Endothelial cell of umbilical vein (primary cell): ENCODE measurements around the gene DNAJC27. TPM values are rescaled to one million over a fixed set of nuclear protein-coding genes. Genes with fewer than 3 reads are reported as not detected.

ENCODE experiments used
- BruUV-seq: library from RNA; stranded (reverse); fragments of 400-500 nt; replicated peaks from 2 replicates; lab custom pipeline; 2021; lab: Mats Ljungman, UMichigan
- CTCF ChIA-PET: fragments of 300-600, 350-600 bp; sonication (Branson Sonifier 250); formaldehyde crosslinking; loops from one replicate; lab custom pipeline; 2021; ENCODE audit warnings: antibody characterized with exemption, inconsistent platforms; lab: Charles Lee
- POLR2A ChIA-PET: fragments of 300-600, 350-600 bp; sonication (Branson Sonifier 250); formaldehyde crosslinking; loops from one replicate; lab custom pipeline; 2021; ENCODE audit warnings: antibody characterized with exemption, inconsistent platforms; lab: Charles Lee
- DNase-seq: peaks from one replicate; pipeline ENCODE4 v3.0.0-alpha.2; 2011; ENCODE audit warnings: low read depth, low spot score
- FAIRE-seq: peaks from 2 replicates; lab custom pipeline; 2011; peaks lifted over from hg19 to GRCh38; lab: Jason Lieb, UNC
- H2AFZ ChIP-seq: 2 replicates; pipeline ENCODE4 v1.6.0; 2012; ENCODE audit warnings: low read depth, low read length, control low read depth, inconsistent platforms
- H3K27ac ChIP-seq: 2 replicates; pipeline ENCODE4 v1.5.1; 2011; ENCODE audit warnings: low read depth, mild to moderate bottlenecking, control low read depth, low read length, moderate library complexity; ENCODE audit not compliant: insufficient read depth
- H3K27me3 ChIP-seq, 2 experiments: 2 replicates each; pipeline versions ENCODE4 v1.6.0 to v1.6.1; 2011; ENCODE audit warnings: low read length in 2 of 2, mixed read lengths in 1 of 2; ENCODE audit not compliant: control insufficient read depth in 2 of 2, insufficient read depth in 2 of 2
- H3K36me3 ChIP-seq, 2 experiments: 2 replicates in 1 of 2; 3 replicates in 1 of 2; pipeline ENCODE4 v1.5.1; 2011; ENCODE audit warnings: low read length in 2 of 2, mild to moderate bottlenecking in 1 of 2, moderate library complexity in 1 of 2; ENCODE audit not compliant: control insufficient read depth in 2 of 2, insufficient read depth in 2 of 2; ENCODE audit errors: extremely low read depth in 1 of 2
- H3K4me1 ChIP-seq: 3 replicates; pipeline ENCODE4 v1.5.1; 2011; ENCODE audit warnings: mild to moderate bottlenecking, low read length; ENCODE audit not compliant: control insufficient read depth, insufficient read depth; ENCODE audit errors: extremely low read depth
- H3K4me2 ChIP-seq: 2 replicates; pipeline ENCODE4 v1.6.1; 2011; ENCODE audit warnings: low read length, control low read depth, mixed read lengths; ENCODE audit not compliant: insufficient read depth
- H3K4me3 ChIP-seq, 3 experiments: fragments of 200-600 bp in 1 of 3; sonication (generic), shearing (Covaris generic) in 1 of 3; replicated peaks in 1 of 3; 2 replicates each; pipeline ENCODE4 v1.5.1; 2011 to 2016; ENCODE audit warnings: control low read depth in 3 of 3, low read length in 3 of 3, mild to moderate bottlenecking in 2 of 3, inconsistent platforms in 1 of 3, low read depth in 1 of 3, moderate library complexity in 1 of 3; ENCODE audit not compliant: insufficient read depth in 1 of 3
- H3K79me2 ChIP-seq: 2 replicates; pipeline ENCODE4 v1.6.0; 2012; ENCODE audit warnings: low read length, inconsistent platforms; ENCODE audit not compliant: control insufficient read depth, insufficient read depth
- H3K9ac ChIP-seq: replicated peaks from 2 replicates; pipeline ENCODE3; 2011; ENCODE audit warnings: low read length, control low read depth; ENCODE audit not compliant: insufficient read depth; ENCODE audit errors: extremely low read depth
- H3K9me1 ChIP-seq: replicated peaks from 3 replicates; pipeline ENCODE4 v1.6.0; 2011; ENCODE audit warnings: mild to moderate bottlenecking, low read length; ENCODE audit not compliant: control insufficient read depth, insufficient read depth; ENCODE audit errors: extremely low read depth
- H3K9me3 ChIP-seq: replicated peaks from 2 replicates; pipeline ENCODE4 v1.5.1; 2012; ENCODE audit warnings: low read length, inconsistent platforms; ENCODE audit not compliant: control insufficient read depth, insufficient read depth
- H4K20me1 ChIP-seq: replicated peaks from 2 replicates; pipeline ENCODE3; 2011; ENCODE audit warnings: mild to moderate bottlenecking, low read length; ENCODE audit not compliant: control insufficient read depth, insufficient read depth; ENCODE audit errors: extremely low read depth
- EZH2 ChIP-seq: IDR thresholded peaks from 2 replicates; pipeline ENCODE4 v1.6.1; 2012; ENCODE audit warnings: borderline replicate concordance, low read depth, mild to moderate bottlenecking, moderate library complexity, low read length, inconsistent platforms; ENCODE audit not compliant: severe bottlenecking
- FOS ChIP-seq: IDR thresholded peaks from 2 replicates; pipeline ENCODE4 v1.6.1; 2011; ENCODE audit warnings: mild to moderate bottlenecking, low read length, moderate library complexity, borderline replicate concordance; ENCODE audit not compliant: insufficient read depth
- GATA2 ChIP-seq: IDR thresholded peaks from 2 replicates; pipeline ENCODE4 v1.7.0; 2011; ENCODE audit warnings: low read depth, mild to moderate bottlenecking, moderate library complexity, mixed read lengths, low read length; ENCODE audit not compliant: insufficient read length, insufficient read depth
- JUN ChIP-seq: IDR thresholded peaks from 2 replicates; pipeline ENCODE4 v1.6.1; 2011; ENCODE audit warnings: borderline replicate concordance, low read depth; ENCODE audit not compliant: insufficient read length, insufficient read depth
- MYC ChIP-seq: IDR thresholded peaks from one replicate; pipeline ENCODE4 v1.6.1; 2011; ENCODE audit warnings: mild to moderate bottlenecking, low read depth, low read length
- POLR2A ChIP-seq: IDR thresholded peaks from 2 replicates; pipeline ENCODE4 v1.6.1; 2012; ENCODE audit warnings: low read depth, mild to moderate bottlenecking, control low read depth, low read length
- POLR2AphosphoS5 ChIP-seq: IDR thresholded peaks from 2 replicates; pipeline ENCODE4 v1.6.1; 2012; ENCODE audit warnings: low read depth, mild to moderate bottlenecking, control low read depth, low read length, moderate library complexity; ENCODE audit not compliant: insufficient read depth
- dilution Hi-C: fragments of 300-500 bp; cut with MboI; formaldehyde crosslinking; loops from one replicate; pipeline ENCODE4 v1.15.0; 2019; ENCODE audit warnings: low sequenced_read_pairs; ENCODE audit not compliant: extremely low pct_ligation_motif_present
- intact Hi-C: fragments of 100-400 bp; cut with micrococcal nuclease; formaldehyde crosslinking; loops from one replicate; pipeline ENCODE4 v1.10.0; 2022
- polyA plus RNA-seq, 4 experiments: library from polyadenylated mRNA; depleted of rRNA in 3 of 4; stranded (reverse) in 3 of 4; unstranded in 1 of 4; fragments of >200 nt; gene quantifications; 2 replicates each; pipeline versions ENCODE4 v1.2.1 to v1.2.3, GENCODE V29; 2011 to 2012; ENCODE audit warnings: missing spikeins in 1 of 4
- total RNA-seq: library from RNA; stranded (reverse); gene quantifications from 2 replicates; pipeline ENCODE4 v1.2.3, GENCODE V29; 2021
- TF ChIP-seq, protein P1 (sequence below), 2 donors: IDR thresholded peaks; 1 replicate in 1 of 2; 2 replicates in 1 of 2; pipeline ENCODE4 v1.5.1; 2011; ENCODE audit warnings: low read length in 2 of 2, mild to moderate bottlenecking in 2 of 2, moderate library complexity in 2 of 2, control low read depth in 1 of 2, inconsistent platforms in 1 of 2, low read depth in 1 of 2; ENCODE audit not compliant: insufficient read depth in 1 of 2; ENCODE audit errors: extremely low read depth in 1 of 2

Gene DNAJC27
- total and polyA plus RNA-seq, 2 donors (not counting 3 experiments of a cell fraction or from before 2014, with no cell fraction given), result 1.3 to 3.2 TPM

DNA sequence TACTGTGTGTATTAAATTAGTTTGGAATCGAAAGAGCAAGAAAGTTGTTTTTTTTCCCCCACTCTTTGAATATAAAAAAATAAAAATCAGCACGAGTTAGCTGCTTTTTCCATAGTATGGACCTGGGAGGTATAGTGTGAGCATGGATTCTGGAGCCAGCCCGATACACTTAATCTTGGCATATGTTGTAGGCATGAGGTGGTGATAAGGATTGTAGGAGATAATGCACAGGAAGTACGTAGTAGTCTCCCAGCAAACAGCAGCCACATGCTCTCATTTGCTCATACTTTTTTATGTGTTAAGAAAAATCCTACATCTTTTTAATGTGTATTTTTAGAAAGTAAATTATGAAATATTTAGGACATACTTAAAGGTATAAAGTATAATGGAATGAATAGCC, 2.1 kb upstream of the DNAJC27 start:
- H3K27me3 ChIP-seq, result no peaks in the 10 kb centered on the region
- H3K4me3 ChIP-seq, result no peak overlapping the region
- dilution Hi-C loops (no loop called here), intact Hi-C loops (loop anchor here (2.0 to 5.0 kb wide), 3 partner anchors 147 to 563 kb away; partner anchors contain the start of genes CENPO and PTRHD1)
- no peak for DNase-seq
- FAIRE-seq, result no peak
- H3K9me1 ChIP-seq, result no peaks in the 10 kb centered on the region
- no peak overlapping the region for H3K9ac ChIP-seq
- POLR2A ChIA-PET, result no interaction called here
- TF ChIP-seq EZH2, result no peak
- no peak for TF ChIP-seq MYC
- TF ChIP-seq JUN, result no peak
- TF ChIP-seq POLR2AphosphoS5, result no peak
- no peak for TF ChIP-seq POLR2A
- TF ChIP-seq, protein P1, sequence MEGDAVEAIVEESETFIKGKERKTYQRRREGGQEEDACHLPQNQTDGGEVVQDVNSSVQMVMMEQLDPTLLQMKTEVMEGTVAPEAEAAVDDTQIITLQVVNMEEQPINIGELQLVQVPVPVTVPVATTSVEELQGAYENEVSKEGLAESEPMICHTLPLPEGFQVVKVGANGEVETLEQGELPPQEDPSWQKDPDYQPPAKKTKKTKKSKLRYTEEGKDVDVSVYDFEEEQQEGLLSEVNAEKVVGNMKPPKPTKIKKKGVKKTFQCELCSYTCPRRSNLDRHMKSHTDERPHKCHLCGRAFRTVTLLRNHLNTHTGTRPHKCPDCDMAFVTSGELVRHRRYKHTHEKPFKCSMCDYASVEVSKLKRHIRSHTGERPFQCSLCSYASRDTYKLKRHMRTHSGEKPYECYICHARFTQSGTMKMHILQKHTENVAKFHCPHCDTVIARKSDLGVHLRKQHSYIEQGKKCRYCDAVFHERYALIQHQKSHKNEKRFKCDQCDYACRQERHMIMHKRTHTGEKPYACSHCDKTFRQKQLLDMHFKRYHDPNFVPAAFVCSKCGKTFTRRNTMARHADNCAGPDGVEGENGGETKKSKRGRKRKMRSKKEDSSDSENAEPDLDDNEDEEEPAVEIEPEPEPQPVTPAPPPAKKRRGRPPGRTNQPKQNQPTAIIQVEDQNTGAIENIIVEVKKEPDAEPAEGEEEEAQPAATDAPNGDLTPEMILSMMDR (IDR thresholded peaks at IDR 0.05; ENCODE audit: extremely low read depth in 1 of 2, insufficient read depth in 1 of 2, low read depth in 1 of 2, low read length in 2 of 2), result no peak
- TF ChIP-seq FOS, result no peak
- no peak for TF ChIP-seq GATA2
- no peak overlapping the region for H3K27ac ChIP-seq
- no peak overlapping the region for H2AFZ ChIP-seq
- H3K4me1 ChIP-seq, result peaks cover 10% of the 10 kb centered on the region
- CTCF ChIA-PET, result interaction anchor here (0.6 to 14.6 kb wide), 3 partner anchors 68 to 223 kb away, joined by 3 to 679 read pairs (median 5); partner anchors contain the start of gene EFR3B
- H3K4me2 ChIP-seq, result no peak overlapping the region
- peaks cover 6% of the 10 kb centered on the region for H3K79me2 ChIP-seq
- no TSS peak for BruUV-seq
- no peaks in the 10 kb centered on the region for H3K36me3 ChIP-seq
- H4K20me1 ChIP-seq, result no peaks in the 10 kb centered on the region
- H3K9me3 ChIP-seq, result no peaks in the 10 kb centered on the region
